CD4-positive, alpha-beta T cell (primary cell): ENCODE measurements around the gene RNF181. TPM values are rescaled to one million over a fixed set of nuclear protein-coding genes. Genes with fewer than 3 reads are reported as not detected.

Experiments
- ATAC-seq: fragments of 200-7000 bp; cut with Tn5 transposase; one replicate; pipeline ENCODE4 v1.10.0; 2022; ENCODE audit warnings: mild to moderate bottlenecking; ENCODE audit not compliant: poor library complexity
- CTCF ChIA-PET: fragments of 350-600 bp; sonication (Branson Sonifier 250); formaldehyde crosslinking; loops from one replicate; lab custom pipeline; 2021; ENCODE audit warnings: antibody characterized with exemption, inconsistent platforms; lab: Charles Lee
- POLR2A ChIA-PET: fragments of 350-600 bp; sonication (Branson Sonifier 250); formaldehyde crosslinking; loops from one replicate; lab custom pipeline; 2021; ENCODE audit warnings: antibody characterized with exemption, inconsistent platforms; lab: Charles Lee
- DNase-seq, 14 experiments: peaks; one replicate each; pipeline ENCODE4 v3.0.0-alpha.2; 2013 to 2020; ENCODE audit warnings: mixed read lengths in 2 of 14
- H3K27ac ChIP-seq, 2 donors: one replicate each; pipeline versions ENCODE4 v1.5.1 to v1.7.0; 2013; ENCODE audit warnings: low read length in 2 of 2, low read depth in 1 of 2, mild to moderate bottlenecking in 1 of 2
- H3K27me3 ChIP-seq, 2 experiments: 1 replicate in 1 of 2; 2 replicates in 1 of 2; pipeline versions ENCODE4 v1.6.1 to v1.7.0; 2013; ENCODE audit warnings: low read length in 2 of 2, control low read depth in 1 of 2, mild to moderate bottlenecking in 1 of 2, moderate library complexity in 1 of 2; ENCODE audit not compliant: insufficient read depth in 2 of 2, control insufficient read depth in 1 of 2
- H3K36me3 ChIP-seq: one replicate; pipeline ENCODE4 v1.6.1; 2013; ENCODE audit warnings: low read length, control low read depth; ENCODE audit not compliant: insufficient read depth
- H3K4me1 ChIP-seq: one replicate; pipeline ENCODE4 v1.6.1; 2013; ENCODE audit warnings: low read length, control low read depth; ENCODE audit not compliant: insufficient read depth
- H3K4me3 ChIP-seq: one replicate; pipeline ENCODE4 v1.5.1; 2013; ENCODE audit warnings: mild to moderate bottlenecking, low read length, moderate library complexity
- H3K9me3 ChIP-seq, 2 experiments: 1 replicate in 1 of 2; 2 replicates in 1 of 2; pipeline versions ENCODE4 v1.6.1 to v1.7.0; 2013; ENCODE audit warnings: low read length in 2 of 2, mild to moderate bottlenecking in 2 of 2, control low read depth in 1 of 2, moderate library complexity in 1 of 2; ENCODE audit not compliant: control insufficient read depth in 1 of 2, insufficient read depth in 1 of 2
- H3K27ac Mint-ChIP-seq: one replicate; pipeline ENCODE4 v1.8.0; 2020; ENCODE audit warnings: mixed read lengths
- H3K27me3 Mint-ChIP-seq: one replicate; pipeline ENCODE4 v1.8.0; 2021; ENCODE audit warnings: mixed read lengths
- H3K36me3 Mint-ChIP-seq: one replicate; pipeline ENCODE4 v1.8.0; 2021; ENCODE audit warnings: low read depth, mixed read lengths
- H3K4me1 Mint-ChIP-seq: one replicate; pipeline ENCODE4 v1.8.0; 2021; ENCODE audit warnings: low read depth, mixed read lengths
- H3K4me3 Mint-ChIP-seq: one replicate; pipeline ENCODE4 v1.8.0; 2020; ENCODE audit warnings: mild to moderate bottlenecking, mixed read lengths
- H3K9me3 Mint-ChIP-seq: one replicate; pipeline ENCODE4 v1.8.0; 2020; ENCODE audit warnings: mixed read lengths
- CTCF ChIP-seq: fragments of 200-600 bp; IDR thresholded peaks from one replicate; pipeline ENCODE4 v1.8.0; 2022; ENCODE audit warnings: antibody characterized with exemption, mild to moderate bottlenecking
- intact Hi-C, 2 experiments: fragments of 100-400 bp; cut with DNase I in 1 of 2; cut with micrococcal nuclease in 1 of 2; formaldehyde crosslinking; loops; one replicate each; pipeline versions ENCODE4 v1.15.1 to v1.9.0; 2023 to 2025; cut with DNase I, micrococcal nuclease
- total RNA-seq, 174 experiments: library from RNA in 2 of 174; stranded (reverse) in 2 of 174; gene quantifications; one replicate each; pipeline ENCODE4 v1.2.3 and lab custom pipeline; 2021 to 2026

Gene RNF181
- total RNA-seq, 2 experiments from 2014 or later, result 41.5 to 43.8 TPM

GRCh38 chr2:85578243-85579180 is 17.0 kb upstream of the RNF181 start:
- peak overlapping the region; percentile 94 for H3K27ac Mint-ChIP-seq
- no peaks in the 10 kb centered on the region for H3K27me3 ChIP-seq
- H3K4me3 ChIP-seq, result peak overlapping the region; percentile 84
- DNase-seq (peak in 3 of 14 experiments; percentile 28 to 60 (median 60)), ATAC-seq (peak; percentile 35)
- no peak for TF ChIP-seq CTCF
- peak overlapping the region; percentile 93 for H3K4me3 Mint-ChIP-seq
- no peaks in the 10 kb centered on the region for H3K27me3 Mint-ChIP-seq
- no peaks in the 10 kb centered on the region for H3K9me3 ChIP-seq
- H3K4me1 Mint-ChIP-seq, result peaks cover 50% of the 10 kb centered on the region
- H3K4me1 ChIP-seq, result peaks cover 47% of the 10 kb centered on the region
- ChIA-PET POLR2A (interaction anchor here (0.9 to 4.5 kb wide), 10 partner anchors 9 to 251 kb away, joined by 3 to 19 read pairs (median 8); partner anchors contain the start of genes GGCX, MAT2A, RNF181 and TGOLN2), CTCF (interaction anchor here (1.4 kb wide), 1 partner anchor 26 kb away, joined by 3 read pairs; no protein-coding TSS in a partner anchor)
- H3K27ac ChIP-seq, result peak overlapping the region; percentile 47 to 63
- H3K9me3 Mint-ChIP-seq, result no peaks in the 10 kb centered on the region
- intact Hi-C loops, result no loop called here
- peaks cover 31% of the 10 kb centered on the region for H3K36me3 ChIP-seq
- peaks cover 49% of the 10 kb centered on the region for H3K36me3 Mint-ChIP-seq

GRCh38 chr2:85579266-85579935 is 16.1 kb upstream of the RNF181 start:
- Histone ChIP-seq H3K4me3 (peak overlapping the region; percentile 84), H3K36me3 (peaks cover 31% of the 10 kb centered on the region), H3K9me3 (no peaks in the 10 kb centered on the region), H3K27me3 (no peaks in the 10 kb centered on the region), H3K4me1 (peaks cover 53% of the 10 kb centered on the region), H3K27ac (peak overlapping the region in 1 of 2 donors; percentile 20)
- DNase-seq (no peak), ATAC-seq (no peak)
- no peak for TF ChIP-seq CTCF
- H3K4me1 Mint-ChIP-seq, result peaks cover 55% of the 10 kb centered on the region
- peak overlapping the region; percentile 93 for H3K4me3 Mint-ChIP-seq
- H3K27ac Mint-ChIP-seq, result peak overlapping the region; percentile 94
- CTCF ChIA-PET, result no interaction called here
- H3K27me3 Mint-ChIP-seq, result no peaks in the 10 kb centered on the region
- POLR2A ChIA-PET, result interaction anchor here (0.6 to 4.5 kb wide), 6 partner anchors 10 to 978 kb away, joined by 3 to 19 read pairs (median 4); partner anchors contain the start of genes GGCX, MAT2A, RNF181 and USP39
- no peaks in the 10 kb centered on the region for H3K9me3 Mint-ChIP-seq
- intact Hi-C loops, result no loop called here
- peaks cover 54% of the 10 kb centered on the region for H3K36me3 Mint-ChIP-seq

GRCh38 chr2:85580206-85580605 is 15.3 kb upstream of the RNF181 start:
- DNase-seq, result no peak
- H3K4me1 ChIP-seq, result peaks cover 61% of the 10 kb centered on the region
- H3K9me3 ChIP-seq, result no peaks in the 10 kb centered on the region
- H3K27ac ChIP-seq, result peak overlapping the region in 1 of 2 donors; percentile 3
- H3K36me3 ChIP-seq, result peaks cover 31% of the 10 kb centered on the region
- peaks cover 62% of the 10 kb centered on the region for H3K4me1 Mint-ChIP-seq
- H3K27ac Mint-ChIP-seq, result peak overlapping the region; percentile 67
- H3K27me3 ChIP-seq, result no peaks in the 10 kb centered on the region
- ChIA-PET CTCF (no interaction called here), POLR2A (interaction anchor here (1.0 to 4.5 kb wide), 4 partner anchors 15 to 35 kb away, joined by 5 to 19 read pairs (median 7); partner anchors contain the start of genes GGCX, RNF181 and USP39)
- H3K4me3 ChIP-seq, result no peak overlapping the region
- ATAC-seq, result no peak
- intact Hi-C loops, result no loop called here
- no peaks in the 10 kb centered on the region for H3K27me3 Mint-ChIP-seq
- peak overlapping the region; percentile 93 for H3K4me3 Mint-ChIP-seq
- H3K9me3 Mint-ChIP-seq, result no peaks in the 10 kb centered on the region
- peaks cover 54% of the 10 kb centered on the region for H3K36me3 Mint-ChIP-seq
- no peak for TF ChIP-seq CTCF
